Measurements from ENCODE around the gene NFIB. TPM values are rescaled to one million over a fixed set of nuclear protein-coding genes. Genes with fewer than 3 reads are reported as not detected.

NFIB gene
- total and polyA plus RNA-seq, 10 of the 15 experiments (the other 5 are each of a cell fraction or from before 2014, with no cell fraction given): under 0.01 to 0.19 (median 0.05) TPM; not detected in 3

DNA sequence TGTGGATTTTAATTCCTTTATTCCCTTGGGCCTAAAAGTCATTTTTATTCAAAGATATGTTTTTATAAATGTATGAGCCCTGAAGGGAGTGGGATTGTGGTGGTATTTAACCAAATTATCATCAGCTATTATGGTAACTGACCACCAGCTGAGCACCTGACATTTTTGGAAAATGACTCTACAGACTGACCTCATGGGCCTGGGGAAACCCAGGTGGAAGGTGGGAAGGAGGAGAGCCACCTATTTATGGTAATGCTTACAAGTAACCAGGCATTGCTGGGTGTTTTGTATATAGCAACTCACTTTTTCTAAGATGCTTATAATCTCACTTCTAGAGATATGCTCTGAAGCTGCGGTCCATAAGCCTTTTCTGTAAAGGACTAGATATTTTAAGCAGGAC lies 22.3 kb upstream of the NFIB start (continued):
- TF ChIP-seq, protein P1, sequence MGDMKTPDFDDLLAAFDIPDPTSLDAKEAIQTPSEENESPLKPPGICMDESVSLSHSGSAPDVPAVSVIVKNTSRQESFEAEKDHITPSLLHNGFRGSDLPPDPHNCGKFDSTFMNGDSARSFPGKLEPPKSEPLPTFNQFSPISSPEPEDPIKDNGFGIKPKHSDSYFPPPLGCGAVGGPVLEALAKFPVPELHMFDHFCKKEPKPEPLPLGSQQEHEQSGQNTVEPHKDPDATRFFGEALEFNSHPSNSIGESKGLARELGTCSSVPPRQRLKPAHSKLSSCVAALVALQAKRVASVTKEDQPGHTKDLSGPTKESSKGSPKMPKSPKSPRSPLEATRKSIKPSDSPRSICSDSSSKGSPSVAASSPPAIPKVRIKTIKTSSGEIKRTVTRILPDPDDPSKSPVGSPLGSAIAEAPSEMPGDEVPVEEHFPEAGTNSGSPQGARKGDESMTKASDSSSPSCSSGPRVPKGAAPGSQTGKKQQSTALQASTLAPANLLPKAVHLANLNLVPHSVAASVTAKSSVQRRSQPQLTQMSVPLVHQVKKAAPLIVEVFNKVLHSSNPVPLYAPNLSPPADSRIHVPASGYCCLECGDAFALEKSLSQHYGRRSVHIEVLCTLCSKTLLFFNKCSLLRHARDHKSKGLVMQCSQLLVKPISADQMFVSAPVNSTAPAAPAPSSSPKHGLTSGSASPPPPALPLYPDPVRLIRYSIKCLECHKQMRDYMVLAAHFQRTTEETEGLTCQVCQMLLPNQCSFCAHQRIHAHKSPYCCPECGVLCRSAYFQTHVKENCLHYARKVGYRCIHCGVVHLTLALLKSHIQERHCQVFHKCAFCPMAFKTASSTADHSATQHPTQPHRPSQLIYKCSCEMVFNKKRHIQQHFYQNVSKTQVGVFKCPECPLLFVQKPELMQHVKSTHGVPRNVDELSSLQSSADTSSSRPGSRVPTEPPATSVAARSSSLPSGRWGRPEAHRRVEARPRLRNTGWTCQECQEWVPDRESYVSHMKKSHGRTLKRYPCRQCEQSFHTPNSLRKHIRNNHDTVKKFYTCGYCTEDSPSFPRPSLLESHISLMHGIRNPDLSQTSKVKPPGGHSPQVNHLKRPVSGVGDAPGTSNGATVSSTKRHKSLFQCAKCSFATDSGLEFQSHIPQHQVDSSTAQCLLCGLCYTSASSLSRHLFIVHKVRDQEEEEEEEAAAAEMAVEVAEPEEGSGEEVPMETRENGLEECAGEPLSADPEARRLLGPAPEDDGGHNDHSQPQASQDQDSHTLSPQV (IDR thresholded peaks at IDR 0.05): no peak
- no peak for TF ChIP-seq CBX3 (IDR thresholded peaks at IDR 0.05; ENCODE audit: borderline replicate concordance, low read depth)
- no peak for TF ChIP-seq CHD2 (IDR thresholded peaks at IDR 0.05; ENCODE audit: borderline replicate concordance, low read depth, low read length)
- no peak for TF ChIP-seq RB1 (IDR thresholded peaks at IDR 0.05; ENCODE audit: borderline replicate concordance)
- no peak for TF ChIP-seq SMC3 (IDR thresholded peaks at IDR 0.05; ENCODE audit: borderline replicate concordance, low read length)
- no peak for TF ChIP-seq NFXL1 (IDR thresholded peaks at IDR 0.05; ENCODE audit: borderline replicate concordance)

DNA sequence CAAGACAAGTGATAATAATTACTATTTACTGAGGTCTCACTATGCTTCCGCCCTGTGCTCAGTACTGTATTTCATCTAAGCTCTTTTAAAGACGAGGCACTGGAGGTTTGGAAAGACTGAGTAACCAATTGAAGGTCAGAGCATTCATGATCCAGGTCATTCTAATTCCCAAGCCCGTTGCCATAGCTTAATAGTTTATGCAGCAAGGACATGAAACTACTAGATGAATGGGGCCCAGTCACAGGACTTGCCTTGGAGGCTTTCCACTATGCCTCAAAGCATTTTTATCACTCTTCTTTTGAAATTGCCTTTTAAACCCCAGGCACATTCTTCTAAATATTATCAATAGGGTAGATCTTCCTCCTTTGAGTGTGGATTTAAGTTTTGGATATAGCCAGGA lies 17.2 kb upstream of the NFIB start:
- no peak overlapping the region for H3K4me3 ChIP-seq
- H3K79me2 ChIP-seq (ENCODE audit: control insufficient read depth, insufficient read depth, low read length): no peaks in the 10 kb centered on the region
- no peaks in the 10 kb centered on the region for H3K9me3 ChIP-seq (replicated peaks; ENCODE audit: control insufficient read depth, insufficient read depth, low read length)
- ChIA-PET SMC1A (ENCODE audit: uncharacterized antibody, unreplicated experiment) (no interaction called here), RAD21 (ENCODE audit: unreplicated experiment) (no interaction called here), CTCF (interaction anchor here (0.7 kb wide), 1 partner anchor 43 kb away, joined by 3 read pairs; no protein-coding TSS in a partner anchor), POLR2A (no interaction called here)
- intact Hi-C loops (cut with micrococcal nuclease; ENCODE audit: unreplicated experiment): loop anchor here (2.0 kb wide), 1 partner anchor 14 kb away; no protein-coding TSS in a partner anchor
- H3K9ac ChIP-seq (ENCODE audit: control insufficient read depth, insufficient read depth, low read length): no peak overlapping the region
- BruUV-seq (replicated peaks): no TSS peak
- 33% methylated on average over 3 of the region's 3 CpGs for WGBS (ENCODE audit: insufficient coverage, insufficient replicate concordance, low lambda C conversion rate, missing lambda C conversion rate)
- no peaks in the 10 kb centered on the region for H4K20me1 ChIP-seq (ENCODE audit: control insufficient read depth, insufficient read depth)
- FAIRE-seq (no peak), DNase-seq (ENCODE audit: low read depth, low spot score) (no peak), ATAC-seq (no peak)
- in situ Hi-C loops (cut with MboI): no loop called here
- no peaks in the 10 kb centered on the region for H3K36me3 ChIP-seq (ENCODE audit: control insufficient read depth in 2 of 2, insufficient read depth in 2 of 2, low read length in 1 of 2)
- no peak overlapping the region for H2AFZ ChIP-seq (ENCODE audit: control insufficient read depth, low read depth, low read length)
- H3K4me1 ChIP-seq (ENCODE audit: control insufficient read depth, insufficient read depth, low read length): no peaks in the 10 kb centered on the region
- no peak overlapping the region for H3K4me2 ChIP-seq (ENCODE audit: control insufficient read depth, insufficient read depth)
- no peak overlapping the region for H3K27ac ChIP-seq (ENCODE audit: control insufficient read depth, insufficient read depth)
- 0 out of 4 replicates have a peak, but pooled peaks cover 0 to 1% of the 10 kb centered on the region in 2 experiments for H3K27me3 ChIP-seq (replicated peaks in 1 of 2; ENCODE audit: control insufficient read depth in 2 of 2, insufficient read depth in 2 of 2, low read length in 1 of 2)
- TF ChIP-seq FOXM1 (IDR thresholded peaks at IDR 0.05; ENCODE audit: low read depth, low read length): no peak
- no peak for TF ChIP-seq ASH2L (IDR thresholded peaks at IDR 0.05; ENCODE audit: borderline replicate concordance, low read depth)
- no peak for TF ChIP-seq ZNF207 (IDR thresholded peaks at IDR 0.05; ENCODE audit: borderline replicate concordance)
- no peak for TF ChIP-seq SREBF2 (IDR thresholded peaks at IDR 0.05; ENCODE audit: low read length)
- TF ChIP-seq, protein P2, sequence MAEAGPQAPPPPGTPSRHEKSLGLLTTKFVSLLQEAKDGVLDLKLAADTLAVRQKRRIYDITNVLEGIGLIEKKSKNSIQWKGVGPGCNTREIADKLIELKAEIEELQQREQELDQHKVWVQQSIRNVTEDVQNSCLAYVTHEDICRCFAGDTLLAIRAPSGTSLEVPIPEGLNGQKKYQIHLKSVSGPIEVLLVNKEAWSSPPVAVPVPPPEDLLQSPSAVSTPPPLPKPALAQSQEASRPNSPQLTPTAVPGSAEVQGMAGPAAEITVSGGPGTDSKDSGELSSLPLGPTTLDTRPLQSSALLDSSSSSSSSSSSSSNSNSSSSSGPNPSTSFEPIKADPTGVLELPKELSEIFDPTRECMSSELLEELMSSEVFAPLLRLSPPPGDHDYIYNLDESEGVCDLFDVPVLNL (IDR thresholded peaks at IDR 0.05; ENCODE audit: low read depth, low read length): no peak
- TF ChIP-seq NFYB (IDR thresholded peaks at IDR 0.05; ENCODE audit: insufficient read depth, low read depth, low read length): no peak
- TF ChIP-seq SUZ12 (IDR thresholded peaks at IDR 0.05; ENCODE audit: unreplicated experiment): no peak
- no peak for TF ChIP-seq GATAD2B (conservative IDR thresholded peaks at IDR 0.05; ENCODE audit: low read depth)
- no peak for TF ChIP-seq CHD1 (IDR thresholded peaks at IDR 0.05; ENCODE audit: low read depth, low read length)
- no peak for TF ChIP-seq IKZF2 (IDR thresholded peaks at IDR 0.05)
- TF ChIP-seq CHD4 (IDR thresholded peaks at IDR 0.05): no peak
- TF ChIP-seq SIN3A (IDR thresholded peaks at IDR 0.05; ENCODE audit: low read depth, low read length): no peak
- no peak for TF ChIP-seq CEBPB (IDR thresholded peaks at IDR 0.05; ENCODE audit: borderline replicate concordance in 1 of 2, low read depth in 2 of 2, low read length in 2 of 2)
- no peak for TF ChIP-seq EED (IDR thresholded peaks at IDR 0.05; ENCODE audit: low read depth)

Measured in GM12878 (cell line).